H1 (cell line): ENCODE results near the gene LY6G6C. TPM values are rescaled to one million over a fixed set of nuclear protein-coding genes. Genes with fewer than 3 reads are reported as not detected.

ENCODE experiments used
- CTCF ChIA-PET: fragments of 300-600 bp; sonication (Branson Sonifier 250); formaldehyde crosslinking; loops from one replicate; lab custom pipeline; 2021; ENCODE audit not compliant: partially characterized antibody; lab: Charles Lee
- POLR2A ChIA-PET: fragments of 300-600 bp; sonication (Branson Sonifier 250); formaldehyde crosslinking; loops from one replicate; lab custom pipeline; 2021; ENCODE audit warnings: inconsistent platforms; ENCODE audit not compliant: partially characterized antibody; lab: Charles Lee
- DNase-seq, 2 experiments: peaks; one replicate each; pipeline versions ENCODE4 v3.0.0 to v3.0.0-alpha.2; 2010 to 2022; ENCODE audit warnings: low spot score in 2 of 2, low read depth in 1 of 2, mixed read lengths in 1 of 2
- FAIRE-seq: peaks from 2 replicates; lab custom pipeline; 2011; peaks lifted over from hg19 to GRCh38; lab: Jason Lieb, UNC
- H2AFZ ChIP-seq: 2 replicates; pipeline ENCODE4 v1.8.1; 2012; ENCODE audit warnings: low read length, inconsistent platforms
- H2AK5ac ChIP-seq: 2 replicates; pipeline ENCODE4 v1.6.1; 2013; ENCODE audit warnings: low read depth, low read length
- H2BK120ac ChIP-seq: replicated peaks from 2 replicates; pipeline ENCODE3; 2013; ENCODE audit warnings: low read depth, low read length, inconsistent platforms
- H2BK12ac ChIP-seq: 2 replicates; pipeline ENCODE4 v1.6.1; 2013; ENCODE audit warnings: low read depth, low read length
- H2BK15ac ChIP-seq: 2 replicates; pipeline ENCODE4 v1.6.1; 2013; ENCODE audit warnings: low read length
- H2BK20ac ChIP-seq: 2 replicates; pipeline ENCODE4 v1.6.1; 2013; ENCODE audit warnings: low read length
- H2BK5ac ChIP-seq: 2 replicates; pipeline ENCODE4 v1.6.1; 2013; ENCODE audit warnings: low read depth, low read length
- H3K14ac ChIP-seq: 2 replicates; pipeline ENCODE4 v1.6.1; 2013; ENCODE audit warnings: inconsistent platforms; ENCODE audit not compliant: insufficient read length
- H3K18ac ChIP-seq: 2 replicates; pipeline ENCODE4 v1.6.1; 2013; ENCODE audit warnings: low read length; ENCODE audit errors: extremely low read depth
- H3K23ac ChIP-seq: 2 replicates; pipeline ENCODE4 v1.6.1; 2013; ENCODE audit warnings: inconsistent platforms; ENCODE audit not compliant: insufficient read length
- H3K23me2 ChIP-seq: 2 replicates; pipeline ENCODE4 v1.6.1; 2013; ENCODE audit warnings: low read depth, low read length
- H3K27ac ChIP-seq: 2 replicates; pipeline ENCODE4 v1.6.1; 2011; ENCODE audit warnings: low read depth, low read length, inconsistent platforms
- H3K27me3 ChIP-seq, 4 experiments: replicated peaks in 1 of 4; 1 replicate in 1 of 4; 2 replicates in 3 of 4; pipeline versions ENCODE4 v1.6.1 to v1.8.1; 2011 to 2013; ENCODE audit warnings: low read length in 3 of 4, mild to moderate bottlenecking in 3 of 4, inconsistent platforms in 2 of 4, mixed read lengths in 2 of 4, moderate library complexity in 1 of 4; ENCODE audit not compliant: control insufficient read depth in 3 of 4, insufficient read depth in 3 of 4; ENCODE audit errors: extremely low read depth in 1 of 4
- H3K36me3 ChIP-seq, 4 experiments: 2 replicates each; pipeline versions ENCODE4 v1.6.1 to v1.8.1; 2011 to 2013; ENCODE audit warnings: mild to moderate bottlenecking in 4 of 4, low read length in 3 of 4, moderate library complexity in 2 of 4, control low read depth in 1 of 4, inconsistent platforms in 1 of 4; ENCODE audit not compliant: insufficient read depth in 4 of 4, control insufficient read depth in 2 of 4
- H3K4ac ChIP-seq: replicated peaks from 2 replicates; pipeline ENCODE3; 2013; ENCODE audit warnings: low read length, low read depth, mixed read lengths, inconsistent platforms; ENCODE audit not compliant: insufficient read length
- H3K4me1 ChIP-seq, 4 experiments: replicated peaks in 1 of 4; 1 replicate in 1 of 4; 2 replicates in 3 of 4; pipeline versions ENCODE4 v1.6.1 to v1.8.1; 2011 to 2013; ENCODE audit warnings: low read length in 3 of 4, inconsistent platforms in 2 of 4, mixed read lengths in 1 of 4; ENCODE audit not compliant: insufficient read depth in 4 of 4, control insufficient read depth in 3 of 4
- H3K4me2 ChIP-seq, 2 experiments: 2 replicates each; pipeline versions ENCODE4 v1.6.1 to v1.8.1; 2011 to 2013; ENCODE audit warnings: low read depth in 2 of 2, low read length in 2 of 2, control low read depth in 1 of 2, inconsistent platforms in 1 of 2, mild to moderate bottlenecking in 1 of 2; ENCODE audit not compliant: insufficient read depth in 1 of 2
- H3K4me3 ChIP-seq, 4 experiments: fragments of 200-600, 300-600 bp in 1 of 4; sonication (generic), shearing (Covaris generic), sonication (Bioruptor Twin) in 1 of 4; 2 replicates each; pipeline versions ENCODE4 v1.5.1 to v1.8.1; 2011 to 2016; ENCODE audit warnings: low read length in 4 of 4, low read depth in 3 of 4, control low read depth in 2 of 4, inconsistent platforms in 2 of 4, mild to moderate bottlenecking in 2 of 4, mixed read lengths in 1 of 4, moderate library complexity in 1 of 4; ENCODE audit not compliant: insufficient read depth in 2 of 4; ENCODE audit errors: extremely low read depth in 1 of 4
- H3K56ac ChIP-seq: replicated peaks from 2 replicates; pipeline ENCODE3; 2013; ENCODE audit warnings: low read depth, mild to moderate bottlenecking, mixed read lengths, low read length, inconsistent platforms; ENCODE audit not compliant: insufficient read length
- H3K79me1 ChIP-seq: 2 replicates; pipeline ENCODE4 v1.6.1; 2013; ENCODE audit warnings: low read depth, low read length, control low read depth
- H3K79me2 ChIP-seq, 2 experiments: 2 replicates each; pipeline versions ENCODE4 v1.6.1 to v1.8.1; 2012 to 2013; ENCODE audit warnings: low read length in 2 of 2, mild to moderate bottlenecking in 2 of 2, inconsistent platforms in 1 of 2; ENCODE audit not compliant: insufficient read depth in 2 of 2, control insufficient read depth in 1 of 2
- H3K9ac ChIP-seq, 4 experiments: replicated peaks in 1 of 4; 1 replicate in 1 of 4; 2 replicates in 3 of 4; pipeline versions ENCODE4 v1.6.1 to v1.8.1; 2011 to 2013; ENCODE audit warnings: low read depth in 3 of 4, low read length in 3 of 4, control low read depth in 2 of 4, mild to moderate bottlenecking in 2 of 4, moderate library complexity in 2 of 4, inconsistent platforms in 1 of 4; ENCODE audit errors: extremely low read depth in 1 of 4
- H3K9me3 ChIP-seq, 2 experiments: 2 replicates each; pipeline versions ENCODE4 v1.6.1 to v1.8.1; 2012 to 2013; ENCODE audit warnings: mild to moderate bottlenecking in 2 of 2, moderate library complexity in 2 of 2, control low read depth in 1 of 2, inconsistent platforms in 1 of 2, low read depth in 1 of 2, low read length in 1 of 2, mixed read lengths in 1 of 2; ENCODE audit not compliant: insufficient read depth in 2 of 2
- H4K20me1 ChIP-seq, 2 experiments: replicated peaks in 1 of 2; 2 replicates each; pipeline versions ENCODE3 to v1.8.1; 2011 to 2013; ENCODE audit warnings: inconsistent platforms in 2 of 2, low read length in 2 of 2, mild to moderate bottlenecking in 1 of 2; ENCODE audit not compliant: insufficient read depth in 2 of 2, control insufficient read depth in 1 of 2
- H4K5ac ChIP-seq: 2 replicates; pipeline ENCODE4 v1.6.1; 2013; ENCODE audit warnings: low read length, low read depth, mixed read lengths, inconsistent platforms; ENCODE audit not compliant: insufficient read length
- H4K8ac ChIP-seq: 2 replicates; pipeline ENCODE4 v1.8.0; 2013; ENCODE audit warnings: mild to moderate bottlenecking, moderate library complexity, low read length, inconsistent platforms; ENCODE audit not compliant: insufficient read depth; ENCODE audit errors: extremely low read depth
- H4K91ac ChIP-seq: replicated peaks from 2 replicates; pipeline ENCODE3; 2013; ENCODE audit warnings: low read length, mixed read lengths, inconsistent platforms; ENCODE audit not compliant: insufficient read length
- ASH2L ChIP-seq: fragments of 200-600, 300-600 bp; sonication (generic); IDR thresholded peaks from one replicate; pipeline ENCODE4 v1.7.1; 2017; ENCODE audit warnings: low read length
- SP1 ChIP-seq: IDR thresholded peaks from 2 replicates; pipeline ENCODE4 v1.6.1; 2011; ENCODE audit warnings: low read depth, low read length
- TCF12 ChIP-seq: IDR thresholded peaks from 2 replicates; pipeline ENCODE4 v1.6.1; 2011; ENCODE audit warnings: low read depth, mild to moderate bottlenecking, low read length
- USF2 ChIP-seq: IDR thresholded peaks from 2 replicates; pipeline ENCODE4 v1.6.1; 2011; ENCODE audit warnings: low read length, improper control_type of control experiment
- WGBS, 2 experiments: shearing (Covaris generic) in 1 of 2; methylation state at CpG; one replicate each; pipeline versions ENCODE4 v1.1.6 to v1.1.7; 2013 to 2015; ENCODE audit warnings: low lambda C conversion rate in 2 of 2, mixed read lengths in 2 of 2, inconsistent platforms in 1 of 2, low coverage in 1 of 2, missing lambda C conversion rate in 1 of 2; ENCODE audit not compliant: insufficient replicate concordance in 2 of 2, insufficient coverage in 1 of 2, insufficient read length in 1 of 2; ENCODE audit errors: extremely low coverage in 1 of 2, missing lambda C conversion rate in 1 of 2; 5-methylcytosine and 5-hydroxymethylcytosine counted together
- polyA plus RNA-seq, 7 experiments: library from polyadenylated mRNA; depleted of rRNA in 3 of 7; stranded (reverse) in 5 of 7; unstranded in 2 of 7; fragments of >200 nt in 5 of 7; fragments of 200-250 nt in 2 of 7; gene quantifications; 1 replicate in 5 of 7; 2 replicates in 1 of 7; 4 replicates in 1 of 7; pipeline versions ENCODE4 v1.2.1 to v1.2.3, GENCODE V29; 2011 to 2013; ENCODE audit warnings: missing spikeins in 2 of 7, mixed read lengths in 2 of 7
- total RNA-seq: library from RNA; stranded (reverse); fragmentation: NEBNext Ultra II Directional; extraction: Animal tissue kit (Norgen Biotek cat#: 25700); gene quantifications from 2 replicates; pipeline ENCODE4 v1.2.1, GENCODE V29; 2021

The LY6G6C gene
- total and polyA plus RNA-seq, 2 of the 8 experiments (the other 6 are each of a cell fraction or from before 2014, with no cell fraction given) = 0.23 TPM; not detected in 1

- H2BK12ac ChIP-seq = no peak overlapping the region
- TF ChIP-seq SP1 (peak; percentile 72), TCF12 (0 out of 2 replicates have a peak, but pooled peaks have one; percentile 22), USF2 (no peak), ASH2L (peak; percentile 43)
- CTCF ChIA-PET = interaction anchor here (1.0 to 1.4 kb wide), 5 partner anchors 12 to 73 kb away, joined by 3 to 5 read pairs (median 3); partner anchors contain the start of gene LY6G5B
- H2BK120ac ChIP-seq = no peak overlapping the region
- POLR2A ChIA-PET = interaction anchor here (1.0 to 3.5 kb wide), 3 partner anchors 17 to 78 kb away, joined by 3 to 10 read pairs (median 5); partner anchors contain the start of gene MSH5
- H3K4me2 ChIP-seq = 0 out of 4 replicates have a peak overlapping the region, but pooled peaks of 1 of the 2 experiments have one; percentile 45
- H3K14ac ChIP-seq = no peak overlapping the region
- H3K4me1 ChIP-seq = peaks cover 11 to 29% (median 27%) of the 10 kb centered on the region in 4 experiments
- H3K23me2 ChIP-seq = no peaks in the 10 kb centered on the region
- no peak overlapping the region for H3K23ac ChIP-seq
- FAIRE-seq (no peak), DNase-seq (no peak)
- H3K56ac ChIP-seq = no peak overlapping the region
- H4K91ac ChIP-seq = no peak overlapping the region
- H3K36me3 ChIP-seq = no peaks in the 10 kb centered on the region
- no peaks in the 10 kb centered on the region for H3K9me3 ChIP-seq
- H2BK5ac ChIP-seq = no peak overlapping the region
- no peak overlapping the region for H2AFZ ChIP-seq
- 70% methylated on average over 1 of the region's 1 CpG; no CpG with 5 or more reads in 1 of the 2 experiments for WGBS, 2 experiments
- no peak overlapping the region for H2AK5ac ChIP-seq
- H2BK20ac ChIP-seq = no peak overlapping the region
- no peak overlapping the region for H2BK15ac ChIP-seq
- H3K4me3 ChIP-seq = peak overlapping the region in 2 of 4 experiments; percentile 9 to 20; a peak in 3 of 8 replicates
- no peaks in the 10 kb centered on the region for H3K79me2 ChIP-seq
- H3K18ac ChIP-seq = no peak overlapping the region
- no peaks in the 10 kb centered on the region for H3K79me1 ChIP-seq
- H4K5ac ChIP-seq = no peak overlapping the region
- no peak overlapping the region for H3K27ac ChIP-seq
- H3K9ac ChIP-seq = no peak overlapping the region
- no peaks in the 10 kb centered on the region; a peak in 1 of 7 replicates for H3K27me3 ChIP-seq
- no peak overlapping the region for H4K8ac ChIP-seq
- no peak overlapping the region for H3K4ac ChIP-seq
- H4K20me1 ChIP-seq = no peaks in the 10 kb centered on the region
Observed at GRCh38 chr6:31718265-31718664, 3.3 kb downstream of the LY6G6C start.
